Caco-2 (cell line): ENCODE results near the gene NCOA6. TPM values are rescaled to one million over a fixed set of nuclear protein-coding genes. Genes with fewer than 3 reads are reported as not detected.
"Not testable (repeated sequence)": the region's sequence is repeated elsewhere in the genome, so short reads cannot be mapped to it uniquely, and the experiment has no call there.

Source experiments
- BruUV-seq: library from RNA; stranded (reverse); fragments of 400-500 nt; replicated peaks from 2 replicates; lab custom pipeline; 2021; lab: Mats Ljungman, UMichigan
- CTCF ChIA-PET: fragments of 300-600 bp; sonication (Branson Sonifier 250); formaldehyde crosslinking; loops from one replicate; lab custom pipeline; 2022; ENCODE audit warnings: antibody characterized with exemption; lab: Charles Lee
- POLR2A ChIA-PET: fragments of 300-600 bp; sonication (Branson Sonifier 250); formaldehyde crosslinking; loops from one replicate; lab custom pipeline; 2022; ENCODE audit warnings: antibody characterized with exemption; lab: Charles Lee
- DNase-seq, 2 experiments: peaks; one replicate each; pipeline versions ENCODE4 v3.0.0 to v3.0.0-alpha.2; 2020 to 2022
- H3K27me3 ChIP-seq: replicated peaks from 2 replicates; pipeline ENCODE4 v1.6.0; 2011; ENCODE audit warnings: low read length; ENCODE audit not compliant: control insufficient read depth, insufficient read depth
- H3K36me3 ChIP-seq: 2 replicates; pipeline ENCODE4 v1.5.1; 2011; ENCODE audit warnings: low read length; ENCODE audit not compliant: control insufficient read depth, insufficient read depth
- H3K4me1 ChIP-seq: fragments of 250-450 bp; sonication (Bioruptor Pico); 2 replicates; pipeline ENCODE4 v1.5.1; 2020; ENCODE audit warnings: mild to moderate bottlenecking
- H3K4me3 ChIP-seq: 2 replicates; pipeline ENCODE4 v1.5.1; 2011; ENCODE audit warnings: low read depth, mild to moderate bottlenecking, control low read depth, low read length
- H3K9me3 ChIP-seq: fragments of 250-450 bp; sonication (Bioruptor Pico); 2 replicates; pipeline ENCODE4 v1.5.1; 2020; ENCODE audit warnings: mild to moderate bottlenecking, moderate library complexity
- H3K27ac Mint-ChIP-seq: one replicate; pipeline ENCODE4 v1.8.0; 2022; ENCODE audit warnings: mixed read lengths; ENCODE audit not compliant: unreplicated experiment
- H3K27me3 Mint-ChIP-seq: one replicate; pipeline ENCODE4 v1.8.0; 2022; ENCODE audit warnings: mixed read lengths; ENCODE audit not compliant: insufficient read depth, unreplicated experiment
- H3K36me3 Mint-ChIP-seq: one replicate; pipeline ENCODE4 v1.8.0; 2022; ENCODE audit warnings: mild to moderate bottlenecking, mixed read lengths; ENCODE audit not compliant: insufficient read depth, unreplicated experiment
- H3K4me1 Mint-ChIP-seq: one replicate; pipeline ENCODE4 v1.8.0; 2022; ENCODE audit warnings: low read depth, mixed read lengths; ENCODE audit not compliant: unreplicated experiment
- H3K4me3 Mint-ChIP-seq: one replicate; pipeline ENCODE4 v1.8.0; 2022; ENCODE audit warnings: mild to moderate bottlenecking, moderate library complexity, mixed read lengths; ENCODE audit not compliant: unreplicated experiment
- H3K9me3 Mint-ChIP-seq: one replicate; pipeline ENCODE4 v1.8.0; 2022; ENCODE audit warnings: mixed read lengths; ENCODE audit not compliant: unreplicated experiment
- intact Hi-C: fragments of 100-400 bp; cut with micrococcal nuclease; formaldehyde crosslinking; loops from one replicate; pipeline ENCODE4 v1.10.0; 2022; ENCODE audit not compliant: unreplicated experiment
- total RNA-seq: library from RNA; stranded (reverse); gene quantifications from 2 replicates; pipeline ENCODE4 v1.2.3, GENCODE V29; 2022
- TF ChIP-seq, protein P1 (sequence below), 2 experiments: fragments of 200-600 bp in 1 of 2; IDR thresholded peaks; 1 replicate in 1 of 2; 2 replicates in 1 of 2; pipeline versions ENCODE4 v1.5.1 to v1.8.0; 2011 to 2022; ENCODE audit warnings: antibody characterized with exemption in 1 of 2, control low read depth in 1 of 2, inconsistent platforms in 1 of 2, low read depth in 1 of 2, low read length in 1 of 2, mild to moderate bottlenecking in 1 of 2, moderate library complexity in 1 of 2; ENCODE audit not compliant: insufficient read depth in 1 of 2, severe bottlenecking in 1 of 2, unreplicated experiment in 1 of 2

NCOA6 gene
- total RNA-seq, 1 experiment from 2014 or later = 65.1 TPM

GRCh38 chr20:34720266-34720665, 105.2 kb downstream of the NCOA6 start:
- H3K4me1 Mint-ChIP-seq = peaks cover 9% of the 10 kb centered on the region
- ChIA-PET CTCF (interaction anchor here (1.6 kb wide), 1 partner anchor 408 kb away, joined by 5 read pairs; no protein-coding TSS in a partner anchor), POLR2A (no interaction called here)

DNA sequence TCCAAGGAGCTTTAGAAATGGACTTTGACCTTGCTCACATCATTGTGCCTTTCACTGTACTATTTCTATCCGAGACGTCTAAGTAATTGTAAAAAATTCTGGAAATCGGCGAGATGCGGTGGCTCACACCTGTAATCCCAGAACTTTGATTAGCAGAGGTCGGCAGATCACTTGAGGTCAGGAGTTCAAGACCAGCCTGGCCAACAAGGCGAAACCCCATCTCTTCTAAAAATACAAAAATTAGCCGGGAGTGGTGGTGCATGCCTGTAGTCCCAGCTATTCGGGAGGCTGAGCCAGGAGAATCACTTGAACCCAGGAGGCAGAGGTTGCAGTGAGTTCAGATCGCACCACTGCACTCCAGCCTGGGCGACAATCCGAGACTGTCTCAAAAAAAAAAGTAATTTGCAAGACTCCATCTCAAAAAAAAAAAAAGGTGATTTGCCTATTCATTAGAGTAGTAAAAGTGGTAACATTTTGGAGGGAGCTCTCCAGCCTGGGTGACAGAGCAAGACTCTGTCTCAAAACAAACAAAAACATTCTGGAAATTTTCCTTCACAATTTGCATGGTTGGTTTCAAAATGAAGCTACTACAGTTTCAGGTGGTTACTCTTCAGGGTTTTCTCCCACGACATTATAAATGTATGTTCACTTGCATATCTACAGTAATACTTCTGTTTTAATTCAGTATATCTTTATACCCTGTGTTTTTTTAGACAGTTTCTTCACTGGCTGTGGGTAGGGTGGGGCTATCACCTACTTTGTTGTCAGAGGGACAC, 106.0 kb downstream of the NCOA6 start:
- H3K4me1 Mint-ChIP-seq, BruUV-seq, H3K27ac Mint-ChIP-seq, intact Hi-C loops, H3K9me3 Mint-ChIP-seq, DNase-seq, H3K4me3 Mint-ChIP-seq, H3K4me3 ChIP-seq, H3K9me3 ChIP-seq, H3K36me3 ChIP-seq, H3K27me3 ChIP-seq, H3K27me3 Mint-ChIP-seq: not testable (repeated sequence)
- POLR2A ChIA-PET = interaction anchor here (0.5 to 1.4 kb wide), 3 partner anchors 10 to 93 kb away, joined by 3 to 4 read pairs (median 3); partner anchors contain the start of gene TP53INP2
- peaks cover 69% of the 10 kb centered on the region for H3K36me3 Mint-ChIP-seq
- peaks cover 19% of the 10 kb centered on the region; the same call in 1 of the 2 replicates for H3K4me1 ChIP-seq
- CTCF ChIA-PET = interaction anchor here (0.6 to 1.7 kb wide), 3 partner anchors 50 to 408 kb away, joined by 3 to 6 read pairs (median 5); no protein-coding TSS in a partner anchor

More at GRCh38 chr20:34720266-34720665, 105.2 kb downstream of the NCOA6 start:
- H3K36me3 ChIP-seq = peaks cover 2% of the 10 kb centered on the region; the same call in 1 of the 2 replicates
- peaks cover 19% of the 10 kb centered on the region; the same call in 1 of the 2 replicates for H3K4me1 ChIP-seq
- H3K4me3 ChIP-seq = no peak overlapping the region
- no peaks in the 10 kb centered on the region for H3K9me3 Mint-ChIP-seq
- H3K27me3 Mint-ChIP-seq = no peaks in the 10 kb centered on the region
- no peak overlapping the region for H3K4me3 Mint-ChIP-seq
- TF ChIP-seq, protein P1, sequence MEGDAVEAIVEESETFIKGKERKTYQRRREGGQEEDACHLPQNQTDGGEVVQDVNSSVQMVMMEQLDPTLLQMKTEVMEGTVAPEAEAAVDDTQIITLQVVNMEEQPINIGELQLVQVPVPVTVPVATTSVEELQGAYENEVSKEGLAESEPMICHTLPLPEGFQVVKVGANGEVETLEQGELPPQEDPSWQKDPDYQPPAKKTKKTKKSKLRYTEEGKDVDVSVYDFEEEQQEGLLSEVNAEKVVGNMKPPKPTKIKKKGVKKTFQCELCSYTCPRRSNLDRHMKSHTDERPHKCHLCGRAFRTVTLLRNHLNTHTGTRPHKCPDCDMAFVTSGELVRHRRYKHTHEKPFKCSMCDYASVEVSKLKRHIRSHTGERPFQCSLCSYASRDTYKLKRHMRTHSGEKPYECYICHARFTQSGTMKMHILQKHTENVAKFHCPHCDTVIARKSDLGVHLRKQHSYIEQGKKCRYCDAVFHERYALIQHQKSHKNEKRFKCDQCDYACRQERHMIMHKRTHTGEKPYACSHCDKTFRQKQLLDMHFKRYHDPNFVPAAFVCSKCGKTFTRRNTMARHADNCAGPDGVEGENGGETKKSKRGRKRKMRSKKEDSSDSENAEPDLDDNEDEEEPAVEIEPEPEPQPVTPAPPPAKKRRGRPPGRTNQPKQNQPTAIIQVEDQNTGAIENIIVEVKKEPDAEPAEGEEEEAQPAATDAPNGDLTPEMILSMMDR (IDR thresholded peaks at IDR 0.05; ENCODE audit: insufficient read depth in 1 of 2, low read depth in 1 of 2, low read length in 1 of 2, severe bottlenecking in 1 of 2, unreplicated experiment in 1 of 2) = no peak
- BruUV-seq = no TSS peak
- intact Hi-C loops = no loop called here
- DNase-seq = no peak
- H3K27ac Mint-ChIP-seq = no peak overlapping the region
- no peaks in the 10 kb centered on the region for H3K9me3 ChIP-seq
- no peaks in the 10 kb centered on the region for H3K27me3 ChIP-seq
- H3K36me3 Mint-ChIP-seq = peaks cover 63% of the 10 kb centered on the region

GRCh38 chr20:34717230-34718095, 108.0 kb downstream of the NCOA6 start:
- H3K27me3 Mint-ChIP-seq = no peaks in the 10 kb centered on the region
- no peaks in the 10 kb centered on the region for H3K27me3 ChIP-seq
- BruUV-seq = no TSS peak
- H3K36me3 ChIP-seq = peaks cover 1% of the 10 kb centered on the region; the same call in 1 of the 2 replicates
- no peak overlapping the region for H3K4me3 Mint-ChIP-seq
- intact Hi-C loops = no loop called here
- H3K4me1 ChIP-seq = peaks cover 19% of the 10 kb centered on the region; the same call in 1 of the 2 replicates
- H3K27ac Mint-ChIP-seq = no peak overlapping the region
- H3K4me1 Mint-ChIP-seq = peaks cover 9% of the 10 kb centered on the region
- POLR2A ChIA-PET = interaction anchor here (1.0 kb wide), 1 partner anchor 14 kb away, joined by 3 read pairs; the partner anchor contains the start of gene TP53INP2
- CTCF ChIA-PET = no interaction called here
- H3K9me3 ChIP-seq = no peaks in the 10 kb centered on the region
- H3K4me3 ChIP-seq = no peak overlapping the region
- peaks cover 81% of the 10 kb centered on the region for H3K36me3 Mint-ChIP-seq
- DNase-seq = no peak
- H3K9me3 Mint-ChIP-seq = no peaks in the 10 kb centered on the region
- TF ChIP-seq, protein P1 (IDR thresholded peaks at IDR 0.05; ENCODE audit: insufficient read depth in 1 of 2, low read depth in 1 of 2, low read length in 1 of 2, severe bottlenecking in 1 of 2, unreplicated experiment in 1 of 2) = no peak
